HCT116 (cell line): ENCODE results near the gene KCNK1. TPM values are rescaled to one million over a fixed set of nuclear protein-coding genes. Genes with fewer than 3 reads are reported as not detected.

Experiments used
- ATAC-seq: fragments of 200-7000 bp; cut with Tn5 transposase; 2 replicates; pipeline ENCODE4 v1.9.1; 2020; ENCODE audit warnings: mild to moderate bottlenecking, moderate library complexity
- BruUV-seq: library from RNA; stranded (reverse); fragments of 400-500 nt; replicated peaks from 2 replicates; lab custom pipeline; 2021; lab: Mats Ljungman, UMichigan
- CTCF ChIA-PET: fragments of 300-600 bp; sonication (Branson Sonifier 250); formaldehyde crosslinking; loops from one replicate; lab custom pipeline; 2021; ENCODE audit warnings: antibody characterized with exemption; lab: Charles Lee
- POLR2A ChIA-PET: fragments of 300-600, 350-600 bp; sonication (Branson Sonifier 250); formaldehyde crosslinking; loops from one replicate; lab custom pipeline; 2021; ENCODE audit warnings: antibody characterized with exemption; lab: Charles Lee
- RAD21 ChIA-PET, 2 experiments: fragments of 300-600 bp; sonication (Branson Sonifier 250); formaldehyde crosslinking; loops; one replicate each; lab custom pipeline; 2023; ENCODE audit warnings: low total read pairs in 2 of 2; ENCODE audit not compliant: uncharacterized antibody in 2 of 2, unreplicated experiment in 2 of 2, low non-redundant PET in 1 of 2; lab: Charles Lee
- DNase-seq: peaks from one replicate; pipeline ENCODE4 v3.0.0-alpha.2; 2010; ENCODE audit warnings: low read depth, low spot score
- H2AFZ ChIP-seq: fragments of 200-600 bp; shearing (Covaris generic), sonication (generic); 2 replicates; pipeline ENCODE4 v1.6.1; 2017; ENCODE audit warnings: low read depth, mixed run types, mixed read lengths, antibody characterized with exemption, low read length; ENCODE audit not compliant: poor library complexity, severe bottlenecking
- H3K27ac ChIP-seq: 2 replicates; pipeline ENCODE4 v1.5.1; 2012; ENCODE audit warnings: low read depth, low read length
- H3K27me3 ChIP-seq: fragments of 200-600 bp; sonication (generic); 2 replicates; pipeline ENCODE4 v1.6.1; 2016; ENCODE audit warnings: mixed run types, low read length, mixed read lengths; ENCODE audit not compliant: insufficient read depth
- H3K36me3 ChIP-seq, 2 experiments: fragments of 200-500 bp in 1 of 2; fragments of 200-600 bp in 1 of 2; sonication (Bioruptor generic) in 1 of 2; sonication (generic) in 1 of 2; 2 replicates each; pipeline versions ENCODE4 v1.5.1 to v1.6.1; 2014 to 2016; ENCODE audit warnings: low read length in 2 of 2, inconsistent platforms in 1 of 2, mixed read lengths in 1 of 2, mixed run types in 1 of 2; ENCODE audit not compliant: insufficient read depth in 2 of 2, control insufficient read depth in 1 of 2
- H3K4me1 ChIP-seq, 2 experiments: fragments of 200-600 bp in 1 of 2; sonication (generic) in 1 of 2; 2 replicates each; pipeline versions ENCODE4 v1.5.1 to v1.6.1; 2012 to 2017; ENCODE audit warnings: low read length in 2 of 2, inconsistent platforms in 1 of 2, mild to moderate bottlenecking in 1 of 2, mixed read lengths in 1 of 2, mixed run types in 1 of 2, moderate library complexity in 1 of 2; ENCODE audit not compliant: insufficient read depth in 2 of 2, control insufficient read depth in 1 of 2
- H3K4me2 ChIP-seq: fragments of 200-600 bp; sonication (generic); 2 replicates; pipeline ENCODE4 v1.6.1; 2017; ENCODE audit warnings: mixed run types, low read length, mixed read lengths
- H3K4me3 ChIP-seq, 2 experiments: fragments of 200-600 bp in 1 of 2; sonication (generic) in 1 of 2; replicated peaks in 1 of 2; 2 replicates each; pipeline ENCODE4 v1.5.1; 2011 to 2016; ENCODE audit warnings: low read length in 2 of 2, control low read depth in 1 of 2, low read depth in 1 of 2, mild to moderate bottlenecking in 1 of 2, mixed read lengths in 1 of 2, mixed run types in 1 of 2
- H3K79me2 ChIP-seq: fragments of 200-600 bp; sonication (generic); 2 replicates; pipeline ENCODE4 v1.6.1; 2017; ENCODE audit warnings: mild to moderate bottlenecking, mixed run types, low read length, moderate library complexity, mixed read lengths; ENCODE audit not compliant: insufficient read depth
- H3K9ac ChIP-seq: fragments of 200-600 bp; sonication (generic); 2 replicates; pipeline ENCODE4 v1.6.1; 2016; ENCODE audit warnings: low read length, mixed read lengths
- H3K9me2 ChIP-seq: fragments of 200-600 bp; sonication (generic), shearing (Covaris generic); 2 replicates; pipeline ENCODE4 v1.6.1; 2017; ENCODE audit warnings: mixed run types, mild to moderate bottlenecking, moderate library complexity; ENCODE audit not compliant: insufficient read depth
- H3K9me3 ChIP-seq, 2 experiments: fragments of 200-500 bp in 1 of 2; fragments of 200-600 bp in 1 of 2; sonication (Bioruptor generic) in 1 of 2; sonication (generic) in 1 of 2; 2 replicates each; pipeline ENCODE4 v1.6.1; 2014 to 2017; ENCODE audit warnings: low read length in 2 of 2, mixed read lengths in 2 of 2, inconsistent platforms in 1 of 2, low read depth in 1 of 2, mild to moderate bottlenecking in 1 of 2, mixed run types in 1 of 2, moderate library complexity in 1 of 2; ENCODE audit not compliant: control insufficient read depth in 1 of 2, insufficient read depth in 1 of 2
- H4K20me1 ChIP-seq: fragments of 200-600 bp; sonication (generic), shearing (Covaris generic); 2 replicates; pipeline ENCODE4 v1.6.1; 2017; ENCODE audit warnings: mixed run types, mild to moderate bottlenecking, moderate library complexity; ENCODE audit not compliant: insufficient read depth
- ATF3 ChIP-seq: IDR thresholded peaks from 2 replicates; pipeline ENCODE4 v1.6.1; 2012
- CBX3 ChIP-seq: IDR thresholded peaks from 2 replicates; pipeline ENCODE4 v1.6.1; 2012; ENCODE audit warnings: low read depth
- CTCF ChIP-seq, 3 experiments: fragments of 200-600 bp in 1 of 3; sonication (generic) in 1 of 3; IDR thresholded peaks in 2 of 3; conservative IDR thresholded peaks in 1 of 3; 2 replicates each; pipeline ENCODE4 v1.5.1; 2012 to 2017; ENCODE audit warnings: low read depth in 2 of 3, low read length in 2 of 3, antibody characterized with exemption in 1 of 3, borderline replicate concordance in 1 of 3, control low read depth in 1 of 3, mild to moderate bottlenecking in 1 of 3, mixed read lengths in 1 of 3, mixed run types in 1 of 3, moderate library complexity in 1 of 3; ENCODE audit not compliant: insufficient read depth in 1 of 3
- EGR1 ChIP-seq: IDR thresholded peaks from 2 replicates; pipeline ENCODE4 v1.6.1; 2012; ENCODE audit warnings: low read depth
- ELF1 ChIP-seq: IDR thresholded peaks from 2 replicates; pipeline ENCODE4 v1.6.1; 2012; ENCODE audit warnings: low read depth, borderline replicate concordance
- EZH2 ChIP-seq: fragments of 200-600 bp; sonication (generic); IDR thresholded peaks from 2 replicates; pipeline ENCODE4 v1.6.1; 2017; ENCODE audit warnings: antibody characterized with exemption, mixed run types
- EZH2phosphoT487 ChIP-seq: fragments of 200-600 bp; IDR thresholded peaks from 2 replicates; pipeline ENCODE4 v1.6.1; 2018; ENCODE audit warnings: antibody characterized with exemption, borderline replicate concordance
- POLR2A ChIP-seq: IDR thresholded peaks from 2 replicates; pipeline ENCODE4 v1.7.0; 2011; ENCODE audit warnings: borderline replicate concordance; ENCODE audit not compliant: insufficient read depth, insufficient read length; ENCODE audit errors: extremely low read depth
- SRF ChIP-seq: IDR thresholded peaks from 2 replicates; pipeline ENCODE4 v1.6.1; 2012; ENCODE audit warnings: low read depth
- YY1 ChIP-seq: IDR thresholded peaks from 2 replicates; pipeline ENCODE4 v1.6.1; 2011; ENCODE audit warnings: low read length, low read depth, moderate library complexity, mild to moderate bottlenecking; ENCODE audit not compliant: insufficient replicate concordance; ENCODE audit errors: extremely low read depth
- ZBTB33 ChIP-seq: IDR thresholded peaks from 2 replicates; pipeline ENCODE4 v1.6.1; 2011; ENCODE audit warnings: mild to moderate bottlenecking, low read length, moderate library complexity; ENCODE audit not compliant: insufficient replicate concordance; ENCODE audit errors: extremely low read depth
- ZFX ChIP-seq: fragments of 450-650 bp; IDR thresholded peaks from 2 replicates; pipeline ENCODE4 v1.6.1; 2017
- ZNF274 ChIP-seq: fragments of 200-500 bp; sonication (Bioruptor generic); IDR thresholded peaks from 2 replicates; pipeline ENCODE4 v1.6.1; 2014; ENCODE audit warnings: mild to moderate bottlenecking, low read depth, low read length, inconsistent platforms
- intact Hi-C: fragments of 100-400 bp; cut with micrococcal nuclease; formaldehyde crosslinking; loops from 2 replicates; pipeline ENCODE4 v1.10.0; 2022
- total RNA-seq: library from RNA; stranded (reverse); gene quantifications from one replicate; pipeline ENCODE4 v1.2.1, GENCODE V29; 2021; ENCODE audit not compliant: unreplicated experiment

Gene KCNK1
- total RNA-seq, 1 experiment from 2014 or later = 28.4 TPM

GRCh38 chr1:233673261-233673946, 59.5 kb downstream of the KCNK1 start:
- Histone ChIP-seq H3K27me3 (no peaks in the 10 kb centered on the region), H3K79me2 (peaks cover 4% of the 10 kb centered on the region; the same call in 1 of the 2 replicates), H4K20me1 (no peaks in the 10 kb centered on the region), H2AFZ (no peak overlapping the region), H3K9ac (no peak overlapping the region), H3K4me2 (no peak overlapping the region), H3K36me3 (0 out of 4 replicates have a peak, but pooled peaks cover 0 to 5% of the 10 kb centered on the region in 2 experiments), H3K4me1 (peaks cover 3 to 24% of the 10 kb centered on the region in 2 experiments; a peak in 3 of 4 replicates), H3K27ac (no peak overlapping the region), H3K9me2 (no peaks in the 10 kb centered on the region), H3K4me3 (no peak overlapping the region), H3K9me3 (no peaks in the 10 kb centered on the region)
- DNase-seq = no peak
- no TSS peak for BruUV-seq
- ChIA-PET POLR2A (no interaction called here), CTCF (no interaction called here), RAD21 (no interaction called here)
- TF ChIP-seq ZBTB33 = no peak
- TF ChIP-seq SRF = no peak
- no peak for TF ChIP-seq ZNF274
- TF ChIP-seq POLR2A = no peak
- TF ChIP-seq ATF3 = no peak
- no peak for TF ChIP-seq EZH2
- TF ChIP-seq CTCF (IDR thresholded peaks at IDR 0.05 in 2 of 3, conservative IDR thresholded peaks at IDR 0.05 in 1 of 3; ENCODE audit: borderline replicate concordance in 1 of 3, insufficient read depth in 1 of 3, low read depth in 2 of 3, low read length in 2 of 3) = no peak
- TF ChIP-seq EGR1 = no peak
- TF ChIP-seq YY1 = no peak
- TF ChIP-seq ELF1 = no peak
- no peak for TF ChIP-seq EZH2phosphoT487
- TF ChIP-seq ZFX = no peak
- no peak for TF ChIP-seq CBX3
- intact Hi-C loops = no loop called here
- ATAC-seq = no peak
